GM18498 (cell line): Measurements from ENCODE around the gene CYB5R3.

Source experiments
- ATAC-seq: cut with Tn5 transposase; IDR thresholded peaks from one replicate; pipeline ENCODE4 v1.9.1; 2021; ENCODE audit warnings: mild to moderate bottlenecking, moderate library complexity; ENCODE audit not compliant: unreplicated experiment

CYB5R3 gene

GRCh38 chr22:42649246-42650099 is at the start of gene CYB5R3:
Gene CYB5R3, minus strand, starts transcription at chr22:42649392. Its CDS starts 77 bp downstream, at chr22:42649315.
- ATAC-seq, result peak; percentile 77

GRCh38 chr22:42697542-42698013 is 48.4 kb upstream of the CYB5R3 start:
- ATAC-seq, result no peak

GRCh38 chr22:42696331-42696967 is 47.3 kb upstream of the CYB5R3 start:
- ATAC-seq, result no peak

GRCh38 chr22:42695294-42695693 is 46.1 kb upstream of the CYB5R3 start:
- ATAC-seq, result no peak

GRCh38 chr22:42693763-42694683 is 44.8 kb upstream of the CYB5R3 start:
- ATAC-seq, result no peak

GRCh38 chr22:42693055-42693762 is 44.0 kb upstream of the CYB5R3 start:
- no peak for ATAC-seq

- ATAC-seq, result no peak
Measured at GRCh38 chr22:42692239-42693054, 43.3 kb upstream of the CYB5R3 start.

GRCh38 chr22:42691440-42691839 is 42.2 kb upstream of the CYB5R3 start:
- no peak for ATAC-seq

- no peak for ATAC-seq
Measured at GRCh38 chr22:42688241-42689211, 39.3 kb upstream of the CYB5R3 start.

- ATAC-seq, result no peak
Measured at GRCh38 chr22:42686756-42687491, 37.7 kb upstream of the CYB5R3 start.

GRCh38 chr22:42685941-42686653 is 36.9 kb upstream of the CYB5R3 start:
- no peak for ATAC-seq

GRCh38 chr22:42684462-42685195 is 35.4 kb upstream of the CYB5R3 start:
- ATAC-seq, result no peak

- ATAC-seq, result no peak
Measured at GRCh38 chr22:42683578-42684283, 34.5 kb upstream of the CYB5R3 start.

GRCh38 chr22:42682113-42682851 is 33.1 kb upstream of the CYB5R3 start:
- ATAC-seq, result no peak

GRCh38 chr22:42680648-42681047 is 31.5 kb upstream of the CYB5R3 start:
- no peak for ATAC-seq
